SK-N-SH (cell line): ENCODE data around the gene CANT1. TPM values are rescaled to one million over a fixed set of nuclear protein-coding genes. Genes with fewer than 3 reads are reported as not detected.

ENCODE experiments used
- CTCF ChIA-PET: fragments of 300-600, 350-600 bp; formaldehyde crosslinking; extraction: SDS; loops from one replicate; lab custom pipeline; 2021; lab: Yijun Ruan, JAX
- POLR2A ChIA-PET: fragments of 350-600 bp; sonication (Branson Sonifier 250); formaldehyde crosslinking; extraction: SDS; loops from one replicate; lab custom pipeline; 2020; ENCODE audit warnings: antibody characterized with exemption, inconsistent platforms; lab: Yijun Ruan, JAX
- DNase-seq: peaks from one replicate; pipeline ENCODE4 v3.0.0; 2012
- H2AFZ ChIP-seq: fragments of 200-600 bp; sonication (generic); 2 replicates; pipeline ENCODE4 v1.8.1; 2016; ENCODE audit warnings: antibody characterized with exemption, mild to moderate bottlenecking, low read depth
- H3F3A ChIP-seq: fragments of 200-600 bp; sonication (generic); replicated peaks from 2 replicates; pipeline ENCODE3; 2016; ENCODE audit warnings: antibody characterized with exemption, mild to moderate bottlenecking; ENCODE audit not compliant: insufficient read depth
- H3K27ac ChIP-seq, 2 experiments: fragments of 200-500 bp in 1 of 2; fragments of 200-600 bp in 1 of 2; sonication (Bioruptor generic) in 1 of 2; sonication (generic), shearing (Covaris generic) in 1 of 2; 2 replicates each; pipeline versions ENCODE4 v1.5.1 to v1.6.1; 2014 to 2016; ENCODE audit warnings: low read depth in 2 of 2, inconsistent platforms in 1 of 2, low read length in 1 of 2, mild to moderate bottlenecking in 1 of 2, mixed read lengths in 1 of 2
- H3K27me3 ChIP-seq: fragments of 200-600 bp; sonication (generic), shearing (Covaris generic); 2 replicates; pipeline ENCODE4 v1.6.1; 2016; ENCODE audit warnings: mixed run types; ENCODE audit not compliant: insufficient read depth
- H3K36me3 ChIP-seq, 2 experiments: fragments of 200-500 bp in 1 of 2; fragments of 200-600 bp in 1 of 2; sonication (Bioruptor generic) in 1 of 2; sonication (generic) in 1 of 2; replicated peaks in 1 of 2; 2 replicates each; pipeline versions ENCODE3 to v1.5.1; 2014 to 2016; ENCODE audit warnings: low read length in 1 of 2, mild to moderate bottlenecking in 1 of 2; ENCODE audit not compliant: insufficient read depth in 2 of 2, control insufficient read depth in 1 of 2
- H3K4me1 ChIP-seq, 2 experiments: fragments of 200-500 bp in 1 of 2; fragments of 200-600 bp in 1 of 2; sonication (Bioruptor generic) in 1 of 2; sonication (generic), shearing (Covaris generic) in 1 of 2; 2 replicates each; pipeline versions ENCODE4 v1.5.1 to v1.6.1; 2014 to 2016; ENCODE audit warnings: low read depth in 1 of 2, low read length in 1 of 2, mixed run types in 1 of 2; ENCODE audit not compliant: insufficient read depth in 2 of 2, control insufficient read depth in 1 of 2
- H3K4me2 ChIP-seq: fragments of 200-600 bp; sonication (generic), shearing (Covaris generic); 2 replicates; pipeline ENCODE4 v1.6.1; 2017; ENCODE audit warnings: mixed run types
- H3K4me3 ChIP-seq, 2 experiments: fragments of 200-500 bp in 1 of 2; fragments of 200-600 bp in 1 of 2; sonication (Bioruptor generic) in 1 of 2; sonication (generic), shearing (Covaris generic) in 1 of 2; 2 replicates each; pipeline versions ENCODE4 v1.5.1 to v1.8.1; 2014 to 2016; ENCODE audit warnings: low read depth in 2 of 2, inconsistent platforms in 1 of 2, low read length in 1 of 2, mild to moderate bottlenecking in 1 of 2, mixed read lengths in 1 of 2, moderate library complexity in 1 of 2
- H3K79me2 ChIP-seq: fragments of 200-600 bp; sonication (generic); 2 replicates; pipeline ENCODE4 v1.8.1; 2017; ENCODE audit warnings: mild to moderate bottlenecking; ENCODE audit not compliant: insufficient read depth
- H3K9ac ChIP-seq: fragments of 200-600 bp; sonication (generic); 2 replicates; pipeline ENCODE4 v1.6.1; 2017; ENCODE audit warnings: mixed run types
- H3K9me2 ChIP-seq: fragments of 200-600 bp; sonication (generic); 2 replicates; pipeline ENCODE4 v1.6.1; 2017; ENCODE audit warnings: mixed run types
- H3K9me3 ChIP-seq: fragments of 200-600 bp; sonication (generic); 2 replicates; pipeline ENCODE4 v1.6.1; 2017; ENCODE audit warnings: mixed run types, mild to moderate bottlenecking, moderate library complexity
- H4K20me1 ChIP-seq: fragments of 200-600 bp; sonication (generic); 2 replicates; pipeline ENCODE4 v1.6.1; 2017; ENCODE audit warnings: mild to moderate bottlenecking, mixed run types; ENCODE audit not compliant: insufficient read depth
- CHD2 ChIP-seq: fragments of 150-350 bp; IDR thresholded peaks from 2 replicates; pipeline ENCODE4 v1.6.1; 2018; ENCODE audit warnings: low read length; ENCODE audit not compliant: partially characterized antibody
- EZH2phosphoT487 ChIP-seq: fragments of 200-600 bp; sonication (generic); IDR thresholded peaks from 2 replicates; pipeline ENCODE4 v1.6.1; 2017; ENCODE audit warnings: low read depth, mixed run types, mild to moderate bottlenecking, antibody characterized with exemption, moderate library complexity, borderline replicate concordance
- FOXJ3 ChIP-seq: sonication (generic); formaldehyde crosslinking; IDR thresholded peaks from 2 replicates; pipeline ENCODE4 v1.5.1; 2020; ENCODE audit warnings: mild to moderate bottlenecking, missing genetic modification reagents
- JUND ChIP-seq: IDR thresholded peaks from 2 replicates; pipeline ENCODE4 v1.4.0; 2012
- MEF2A ChIP-seq: IDR thresholded peaks from 2 replicates; pipeline ENCODE4 v1.4.0; 2012; ENCODE audit warnings: low read depth, borderline replicate concordance
- MXI1 ChIP-seq: IDR thresholded peaks from 2 replicates; pipeline ENCODE4 v1.6.1; 2012; ENCODE audit warnings: mild to moderate bottlenecking, low read depth, low read length, improper control_type of control experiment
- NFIC ChIP-seq: IDR thresholded peaks from 2 replicates; pipeline ENCODE4 v1.4.0; 2012; ENCODE audit warnings: borderline replicate concordance
- NRF1 ChIP-seq: IDR thresholded peaks from 2 replicates; pipeline ENCODE4 v1.6.1; 2012; ENCODE audit warnings: low read depth, mild to moderate bottlenecking, low read length
- POLR2AphosphoS5 ChIP-seq: IDR thresholded peaks from 2 replicates; pipeline ENCODE4 v1.6.1; 2012; ENCODE audit warnings: low read depth, low read length
- RFX5 ChIP-seq: IDR thresholded peaks from 2 replicates; pipeline ENCODE4 v1.6.1; 2012; ENCODE audit warnings: mild to moderate bottlenecking, improper control_type of control experiment, low read length
- RXRA ChIP-seq: IDR thresholded peaks from 2 replicates; pipeline ENCODE4 v1.4.0; 2012; ENCODE audit warnings: low read depth, mild to moderate bottlenecking, borderline replicate concordance
- SMC3 ChIP-seq: IDR thresholded peaks from 2 replicates; pipeline ENCODE4 v1.6.1; 2012; ENCODE audit warnings: low read depth, low read length, improper control_type of control experiment
- TEAD4 ChIP-seq: IDR thresholded peaks from 2 replicates; pipeline ENCODE4 v1.4.0; 2012; ENCODE audit warnings: mild to moderate bottlenecking, borderline replicate concordance; ENCODE audit not compliant: insufficient read depth
- YY1 ChIP-seq: IDR thresholded peaks from 2 replicates; pipeline ENCODE4 v1.4.0; 2012; ENCODE audit warnings: low read depth, mild to moderate bottlenecking
- WGBS: methylation state at CpG from one replicate; pipeline ENCODE4 v1.1.6; 2017; ENCODE audit warnings: low lambda C conversion rate; 5-methylcytosine and 5-hydroxymethylcytosine counted together
- polyA plus RNA-seq, 3 experiments: library from polyadenylated mRNA; depleted of rRNA; stranded (reverse); fragments of >200 nt; gene quantifications; 2 replicates each; pipeline ENCODE4 v1.2.3, GENCODE V29; 2012
- TF ChIP-seq, protein P1 (sequence below): fragments of 200-600 bp; sonication (generic); IDR thresholded peaks from 2 replicates; pipeline ENCODE4 v1.6.1; 2017; ENCODE audit warnings: antibody characterized with exemption, mild to moderate bottlenecking, moderate library complexity
- TF ChIP-seq, protein P2 (sequence below): IDR thresholded peaks from 2 replicates; pipeline ENCODE4 v1.4.0; 2012; ENCODE audit warnings: low read depth
- TF ChIP-seq, protein P3 (sequence below): IDR thresholded peaks from 2 replicates; pipeline ENCODE4 v1.4.0; 2012; ENCODE audit warnings: low read depth, borderline replicate concordance
- TF ChIP-seq, protein P4 (sequence below): IDR thresholded peaks from 2 replicates; pipeline ENCODE4; 2012
- TF ChIP-seq, protein P5 (sequence below): fragments of 150-350 bp; IDR thresholded peaks from 2 replicates; pipeline ENCODE4 v1.6.1; 2017; ENCODE audit warnings: antibody characterized with exemption, low read length, low read depth, borderline replicate concordance

The CANT1 gene
- polyA plus RNA-seq, 1 of the 3 experiments (the other 2 are of a cell fraction), result 87.4 TPM

DNA sequence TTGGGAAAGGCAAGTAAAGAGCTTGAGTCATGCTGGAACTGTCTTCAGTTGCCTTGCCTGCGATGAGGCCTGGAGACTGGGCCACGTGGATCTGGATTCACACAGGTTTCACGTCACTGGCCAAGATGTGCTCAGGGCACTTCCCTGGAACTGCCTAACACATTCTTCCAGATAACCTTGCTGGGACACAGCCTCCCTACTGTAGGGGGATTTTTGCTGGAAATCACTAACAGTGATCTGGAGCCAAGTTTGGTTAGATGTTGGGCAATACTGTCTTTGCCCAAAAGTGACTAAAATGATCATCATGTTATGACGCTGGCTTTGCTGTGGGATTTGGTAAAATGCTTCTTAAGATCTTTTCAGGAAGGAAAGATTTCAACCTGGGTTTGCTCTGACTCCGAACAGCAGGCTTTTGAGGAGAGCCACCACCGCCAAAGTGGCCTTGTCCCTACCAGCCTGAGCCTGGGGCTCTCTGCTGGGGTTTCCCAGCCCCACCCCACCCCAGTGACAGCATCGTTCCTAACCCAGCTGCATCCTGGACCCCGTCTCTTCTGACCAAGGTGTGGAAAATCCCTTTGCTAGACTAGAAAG is 29.1 kb upstream of the CANT1 start:
- no peaks in the 10 kb centered on the region for H3K36me3 ChIP-seq
- peaks cover 19% of the 10 kb centered on the region for H3F3A ChIP-seq
- H3K9me2 ChIP-seq, result no peaks in the 10 kb centered on the region
- H2AFZ ChIP-seq, result peak overlapping the region; percentile 3; the same call in 1 of the 2 replicates
- ChIA-PET CTCF (interaction anchor here (0.8 to 7.9 kb wide), 6 partner anchors 9 to 354 kb away, joined by 3 to 191 read pairs (median 10); no protein-coding TSS in a partner anchor), POLR2A (no interaction called here)
- H4K20me1 ChIP-seq, result no peaks in the 10 kb centered on the region
- DNase-seq, result no peak
- no peaks in the 10 kb centered on the region for H3K79me2 ChIP-seq
- no peaks in the 10 kb centered on the region for H3K27me3 ChIP-seq
- WGBS, result 63% methylated on average over 8 of the region's 8 CpGs
- peaks cover 8 to 10% of the 10 kb centered on the region in 2 experiments; a peak in 3 of 4 replicates for H3K4me1 ChIP-seq
- H3K9ac ChIP-seq, result no peak overlapping the region
- no peak overlapping the region; a peak in 1 of 4 replicates for H3K27ac ChIP-seq
- H3K4me3 ChIP-seq, result no peak overlapping the region
- H3K4me2 ChIP-seq, result no peak overlapping the region
- TF ChIP-seq, protein P1, sequence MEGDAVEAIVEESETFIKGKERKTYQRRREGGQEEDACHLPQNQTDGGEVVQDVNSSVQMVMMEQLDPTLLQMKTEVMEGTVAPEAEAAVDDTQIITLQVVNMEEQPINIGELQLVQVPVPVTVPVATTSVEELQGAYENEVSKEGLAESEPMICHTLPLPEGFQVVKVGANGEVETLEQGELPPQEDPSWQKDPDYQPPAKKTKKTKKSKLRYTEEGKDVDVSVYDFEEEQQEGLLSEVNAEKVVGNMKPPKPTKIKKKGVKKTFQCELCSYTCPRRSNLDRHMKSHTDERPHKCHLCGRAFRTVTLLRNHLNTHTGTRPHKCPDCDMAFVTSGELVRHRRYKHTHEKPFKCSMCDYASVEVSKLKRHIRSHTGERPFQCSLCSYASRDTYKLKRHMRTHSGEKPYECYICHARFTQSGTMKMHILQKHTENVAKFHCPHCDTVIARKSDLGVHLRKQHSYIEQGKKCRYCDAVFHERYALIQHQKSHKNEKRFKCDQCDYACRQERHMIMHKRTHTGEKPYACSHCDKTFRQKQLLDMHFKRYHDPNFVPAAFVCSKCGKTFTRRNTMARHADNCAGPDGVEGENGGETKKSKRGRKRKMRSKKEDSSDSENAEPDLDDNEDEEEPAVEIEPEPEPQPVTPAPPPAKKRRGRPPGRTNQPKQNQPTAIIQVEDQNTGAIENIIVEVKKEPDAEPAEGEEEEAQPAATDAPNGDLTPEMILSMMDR, result no peak
- 0 out of 2 replicates have a peak, but pooled peaks have one; percentile 28 for TF ChIP-seq NFIC
- no peaks in the 10 kb centered on the region for H3K9me3 ChIP-seq

DNA sequence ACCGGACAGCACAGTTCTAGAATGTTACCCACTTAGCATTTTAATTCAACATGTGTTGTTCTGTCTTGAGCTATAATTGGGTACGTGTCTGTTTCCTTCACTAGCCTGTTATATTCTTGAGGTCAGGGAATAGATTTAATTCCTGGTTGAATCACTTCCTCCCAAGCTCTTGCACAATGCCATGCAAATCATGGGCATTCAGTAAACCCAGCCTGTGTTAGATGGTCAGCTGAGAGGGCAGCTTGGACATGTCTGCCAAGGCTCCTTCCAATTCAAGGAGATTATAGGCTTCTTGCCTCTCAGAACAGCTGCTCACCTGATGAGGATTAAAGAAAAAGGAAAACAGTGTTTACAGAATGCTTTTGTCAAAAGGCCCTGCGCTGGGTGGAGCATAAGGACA is 27.0 kb upstream of the CANT1 start:
- H2AFZ ChIP-seq, result peak overlapping the region; percentile 63; the same call in 1 of the 2 replicates
- no peak for DNase-seq
- TF ChIP-seq SMC3 (no peak), FOXJ3 (CRISPR knock-in tag) (no peak), POLR2AphosphoS5 (peak; percentile 76; the same call in 1 of the 2 replicates), NRF1 (no peak), YY1 (0 out of 2 replicates have a peak, but pooled peaks have one; percentile 21), RFX5 (no peak), TEAD4 (no peak), JUND (no peak; the same call in 1 of the 2 replicates), RXRA (no peak), MEF2A (no peak), MXI1 (no peak), CHD2 (no peak), EZH2phosphoT487 (no peak)
- TF ChIP-seq, protein P1, result no peak
- TF ChIP-seq, protein P2, sequence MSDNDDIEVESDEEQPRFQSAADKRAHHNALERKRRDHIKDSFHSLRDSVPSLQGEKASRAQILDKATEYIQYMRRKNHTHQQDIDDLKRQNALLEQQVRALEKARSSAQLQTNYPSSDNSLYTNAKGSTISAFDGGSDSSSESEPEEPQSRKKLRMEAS, result peak; percentile 63
- TF ChIP-seq, protein P3, sequence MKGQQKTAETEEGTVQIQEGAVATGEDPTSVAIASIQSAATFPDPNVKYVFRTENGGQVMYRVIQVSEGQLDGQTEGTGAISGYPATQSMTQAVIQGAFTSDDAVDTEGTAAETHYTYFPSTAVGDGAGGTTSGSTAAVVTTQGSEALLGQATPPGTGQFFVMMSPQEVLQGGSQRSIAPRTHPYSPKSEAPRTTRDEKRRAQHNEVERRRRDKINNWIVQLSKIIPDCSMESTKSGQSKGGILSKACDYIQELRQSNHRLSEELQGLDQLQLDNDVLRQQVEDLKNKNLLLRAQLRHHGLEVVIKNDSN, result no peak
- TF ChIP-seq, protein P4, sequence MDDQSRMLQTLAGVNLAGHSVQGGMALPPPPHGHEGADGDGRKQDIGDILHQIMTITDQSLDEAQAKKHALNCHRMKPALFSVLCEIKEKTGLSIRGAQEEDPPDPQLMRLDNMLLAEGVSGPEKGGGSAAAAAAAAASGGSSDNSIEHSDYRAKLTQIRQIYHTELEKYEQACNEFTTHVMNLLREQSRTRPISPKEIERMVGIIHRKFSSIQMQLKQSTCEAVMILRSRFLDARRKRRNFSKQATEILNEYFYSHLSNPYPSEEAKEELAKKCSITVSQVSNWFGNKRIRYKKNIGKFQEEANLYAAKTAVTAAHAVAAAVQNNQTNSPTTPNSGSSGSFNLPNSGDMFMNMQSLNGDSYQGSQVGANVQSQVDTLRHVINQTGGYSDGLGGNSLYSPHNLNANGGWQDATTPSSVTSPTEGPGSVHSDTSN, result peak; percentile 54; the same call in 1 of the 2 replicates
- TF ChIP-seq, protein P5, sequence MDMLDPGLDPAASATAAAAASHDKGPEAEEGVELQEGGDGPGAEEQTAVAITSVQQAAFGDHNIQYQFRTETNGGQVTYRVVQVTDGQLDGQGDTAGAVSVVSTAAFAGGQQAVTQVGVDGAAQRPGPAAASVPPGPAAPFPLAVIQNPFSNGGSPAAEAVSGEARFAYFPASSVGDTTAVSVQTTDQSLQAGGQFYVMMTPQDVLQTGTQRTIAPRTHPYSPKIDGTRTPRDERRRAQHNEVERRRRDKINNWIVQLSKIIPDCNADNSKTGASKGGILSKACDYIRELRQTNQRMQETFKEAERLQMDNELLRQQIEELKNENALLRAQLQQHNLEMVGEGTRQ, result no peak

More for the DNA sequence above, 27.0 kb upstream of the CANT1 start:
- H4K20me1 ChIP-seq, result no peaks in the 10 kb centered on the region
- H3K36me3 ChIP-seq, result no peaks in the 10 kb centered on the region
- H3K9me3 ChIP-seq, result no peaks in the 10 kb centered on the region
- H3K27ac ChIP-seq, result peak overlapping the region; percentile 2 to 47; a peak in 2 of 4 replicates
- 47% methylated on average over 3 of the region's 3 CpGs for WGBS
- POLR2A ChIA-PET, result interaction anchor here (1.5 kb wide), 1 partner anchor 8 kb away, joined by 3 read pairs; no protein-coding TSS in a partner anchor
- CTCF ChIA-PET, result interaction anchor here (0.8 to 22.0 kb wide), 14 partner anchors 7 to 364 kb away, joined by 3 to 405 read pairs (median 5); no protein-coding TSS in a partner anchor
- no peaks in the 10 kb centered on the region for H3K27me3 ChIP-seq
- H3F3A ChIP-seq, result peaks cover 3% of the 10 kb centered on the region
- peaks cover 10 to 16% of the 10 kb centered on the region in 2 experiments; a peak in 3 of 4 replicates for H3K4me1 ChIP-seq
- no peaks in the 10 kb centered on the region for H3K9me2 ChIP-seq
- H3K4me2 ChIP-seq, result peak overlapping the region; percentile 38; the same call in 1 of the 2 replicates
- H3K4me3 ChIP-seq, result no peak overlapping the region
- H3K79me2 ChIP-seq, result no peaks in the 10 kb centered on the region
- H3K9ac ChIP-seq, result no peak overlapping the region
